K562 (cell line): ENCODE results near the gene CD70.

Experiments
- CBX5 ChIP-seq: IDR thresholded peaks from 2 replicates; pipeline ENCODE4 v1.6.1; 2014; ENCODE audit warnings: low read depth, borderline replicate concordance
- CREB1 ChIP-seq, 2 experiments: sonication (generic) in 1 of 2; formaldehyde crosslinking in 1 of 2; IDR thresholded peaks; 2 replicates each; pipeline versions ENCODE4 v1.6.1 to v1.8.0; 2012 to 2022; ENCODE audit warnings: inconsistent platforms in 1 of 2, mild to moderate bottlenecking in 1 of 2, missing genetic modification reagents in 1 of 2, moderate library complexity in 1 of 2
- POLR2A ChIP-seq: fragments of 450-650 bp; conservative IDR thresholded peaks from 2 replicates; pipeline ENCODE4 v1.6.1; 2016
- RFX5 ChIP-seq: IDR thresholded peaks from 2 replicates; pipeline ENCODE4 v1.6.1; 2011; ENCODE audit warnings: low read depth, mild to moderate bottlenecking, improper control_type of control experiment, low read length
- TSHZ1 ChIP-seq: fragments of 250-450 bp; sonication (Bioruptor Pico); IDR thresholded peaks from 2 replicates; pipeline ENCODE4 v1.4.0; 2020; ENCODE audit warnings: mild to moderate bottlenecking, moderate library complexity
- ZNF274 ChIP-seq: IDR thresholded peaks from 2 replicates; pipeline ENCODE4 v1.6.1; 2011; ENCODE audit warnings: low read depth, mild to moderate bottlenecking, low read length, moderate library complexity, borderline replicate concordance
- ZNF655 ChIP-seq: fragments of 250-450 bp; sonication (Bioruptor Pico); IDR thresholded peaks from 2 replicates; pipeline ENCODE4 v1.5.0; 2021
- TF ChIP-seq, protein P1 (sequence below), 3 experiments: IDR thresholded peaks in 2 of 3; conservative IDR thresholded peaks in 1 of 3; 2 replicates each; pipeline ENCODE4 v1.5.1; 2011 to 2012; ENCODE audit warnings: low read length in 3 of 3, mild to moderate bottlenecking in 3 of 3, control low read depth in 2 of 3, improper control_type of control experiment in 1 of 3, inconsistent platforms in 1 of 3, low read depth in 1 of 3, mixed read lengths in 1 of 3, moderate library complexity in 1 of 3; ENCODE audit not compliant: insufficient read depth in 2 of 3

DNA sequence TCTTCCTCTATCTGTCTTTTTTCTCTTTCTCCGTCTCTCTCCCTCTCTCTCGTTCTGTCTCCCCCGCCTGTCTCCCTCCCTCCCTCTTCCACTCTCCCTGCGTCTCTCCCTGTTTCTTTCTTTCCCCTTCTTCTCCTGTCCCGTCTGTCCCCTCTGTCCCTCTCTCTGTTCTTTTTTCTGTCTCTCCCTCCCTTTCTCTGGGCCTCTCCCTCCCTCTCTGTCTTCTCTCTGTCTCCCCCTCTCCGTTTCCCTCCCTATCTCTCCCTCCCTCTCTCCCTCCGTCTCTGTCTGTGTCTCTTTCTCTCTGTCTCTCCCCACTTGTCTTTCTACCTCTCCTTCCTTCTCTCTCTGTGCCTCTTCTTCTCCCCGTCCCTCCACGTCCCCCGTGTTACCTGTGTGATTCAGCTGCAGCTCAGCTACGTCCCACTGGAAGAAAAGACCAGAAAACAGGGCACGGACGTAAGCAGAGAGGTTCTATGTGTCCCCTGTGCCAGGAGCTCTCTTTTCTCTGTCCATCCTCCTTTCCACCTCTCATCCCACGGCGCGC is 1.2 kb downstream of the CD70 start:
- TF ChIP-seq POLR2A (no peak), TSHZ1 (CRISPR knock-in tag) (no peak), CREB1 (IDR thresholded peaks at IDR 0.05) (no peak), CREB1 (CRISPR knock-in tag; IDR thresholded peaks at IDR 0.05) (no peak), ZNF655 (CRISPR knock-in tag) (no peak), RFX5 (no peak), CBX5 (no peak), ZNF274 (no peak)
- TF ChIP-seq, protein P1, sequence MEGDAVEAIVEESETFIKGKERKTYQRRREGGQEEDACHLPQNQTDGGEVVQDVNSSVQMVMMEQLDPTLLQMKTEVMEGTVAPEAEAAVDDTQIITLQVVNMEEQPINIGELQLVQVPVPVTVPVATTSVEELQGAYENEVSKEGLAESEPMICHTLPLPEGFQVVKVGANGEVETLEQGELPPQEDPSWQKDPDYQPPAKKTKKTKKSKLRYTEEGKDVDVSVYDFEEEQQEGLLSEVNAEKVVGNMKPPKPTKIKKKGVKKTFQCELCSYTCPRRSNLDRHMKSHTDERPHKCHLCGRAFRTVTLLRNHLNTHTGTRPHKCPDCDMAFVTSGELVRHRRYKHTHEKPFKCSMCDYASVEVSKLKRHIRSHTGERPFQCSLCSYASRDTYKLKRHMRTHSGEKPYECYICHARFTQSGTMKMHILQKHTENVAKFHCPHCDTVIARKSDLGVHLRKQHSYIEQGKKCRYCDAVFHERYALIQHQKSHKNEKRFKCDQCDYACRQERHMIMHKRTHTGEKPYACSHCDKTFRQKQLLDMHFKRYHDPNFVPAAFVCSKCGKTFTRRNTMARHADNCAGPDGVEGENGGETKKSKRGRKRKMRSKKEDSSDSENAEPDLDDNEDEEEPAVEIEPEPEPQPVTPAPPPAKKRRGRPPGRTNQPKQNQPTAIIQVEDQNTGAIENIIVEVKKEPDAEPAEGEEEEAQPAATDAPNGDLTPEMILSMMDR (IDR thresholded peaks at IDR 0.05 in 2 of 3, conservative IDR thresholded peaks at IDR 0.05 in 1 of 3; ENCODE audit: insufficient read depth in 2 of 3, low read depth in 1 of 3, low read length in 3 of 3) = no peak
